PFSK-1 (cell line): ENCODE results near the gene MBNL2.

Experiments
- FOXP2 ChIP-seq: optimal IDR thresholded peaks from 2 replicates; pipeline ENCODE3; 2011; ENCODE audit warnings: borderline replicate concordance, control low read depth, inconsistent platforms; ENCODE audit not compliant: insufficient read depth; ENCODE audit errors: extremely low read length, extremely low read depth
- POLR2AphosphoS5 ChIP-seq: IDR thresholded peaks from 2 replicates; pipeline ENCODE4 v1.6.1; 2012; ENCODE audit warnings: low read depth, mild to moderate bottlenecking, control low read depth, low read length, moderate library complexity
- REST ChIP-seq, 2 experiments: IDR thresholded peaks; 2 replicates each; pipeline versions ENCODE4 v1.6.1 to v1.8.0; 2011 to 2012; ENCODE audit warnings: low read depth in 2 of 2, low read length in 2 of 2, control low read depth in 1 of 2, inconsistent platforms in 1 of 2, mild to moderate bottlenecking in 1 of 2, moderate library complexity in 1 of 2; ENCODE audit not compliant: insufficient read depth in 1 of 2
- SIN3A ChIP-seq: IDR thresholded peaks from 2 replicates; pipeline ENCODE4 v1.6.1; 2012; ENCODE audit warnings: mild to moderate bottlenecking, low read length, moderate library complexity, borderline replicate concordance; ENCODE audit not compliant: insufficient read depth
- TAF1 ChIP-seq: IDR thresholded peaks from 2 replicates; pipeline ENCODE4 v1.6.1; 2012; ENCODE audit warnings: low read length, control low read depth, borderline replicate concordance; ENCODE audit not compliant: insufficient read depth

The MBNL2 gene

GRCh38 chr13:97327506-97328221 lies 105.5 kb downstream of the MBNL2 start:
- TF ChIP-seq POLR2AphosphoS5 (no peak), TAF1 (no peak), FOXP2 (no peak), SIN3A (no peak), REST (IDR thresholded peaks at IDR 0.05; ENCODE audit: insufficient read depth in 1 of 2, low read depth in 2 of 2, low read length in 2 of 2) (no peak)

GRCh38 chr13:97328222-97328790 lies 106.2 kb downstream of the MBNL2 start:
- TF ChIP-seq REST (IDR thresholded peaks at IDR 0.05; ENCODE audit: insufficient read depth in 1 of 2, low read depth in 2 of 2, low read length in 2 of 2), result no peak
- no peak for TF ChIP-seq TAF1
- TF ChIP-seq SIN3A, result no peak
- no peak for TF ChIP-seq POLR2AphosphoS5
- no peak for TF ChIP-seq FOXP2

- TF ChIP-seq REST (IDR thresholded peaks at IDR 0.05; ENCODE audit: insufficient read depth in 1 of 2, low read depth in 2 of 2, low read length in 2 of 2), result no peak
- TF ChIP-seq FOXP2, result no peak
- TF ChIP-seq SIN3A, result no peak
- TF ChIP-seq TAF1, result no peak
- TF ChIP-seq POLR2AphosphoS5, result no peak
Measured at GRCh38 chr13:97329331-97329730, 107.2 kb downstream of the MBNL2 start.

GRCh38 chr13:97330448-97330847 lies 108.3 kb downstream of the MBNL2 start:
- TF ChIP-seq SIN3A, result no peak
- no peak for TF ChIP-seq TAF1
- TF ChIP-seq FOXP2, result no peak
- no peak for TF ChIP-seq POLR2AphosphoS5
- no peak for TF ChIP-seq REST (IDR thresholded peaks at IDR 0.05; ENCODE audit: insufficient read depth in 1 of 2, low read depth in 2 of 2, low read length in 2 of 2)
